Ectodermal cell (in vitro differentiated cells): ENCODE results near the gene ARHGAP23.

Source experiments
- H3K27ac ChIP-seq: 2 replicates; pipeline ENCODE4 v1.7.0; 2013; ENCODE audit warnings: mild to moderate bottlenecking, low read depth, low read length; ENCODE audit not compliant: insufficient read depth, poor library complexity, severe bottlenecking
- H3K27me3 ChIP-seq: 2 replicates; pipeline ENCODE4 v1.7.0; 2013; ENCODE audit warnings: mild to moderate bottlenecking, low read length; ENCODE audit not compliant: insufficient read depth, control insufficient read depth, poor library complexity, severe bottlenecking
- H3K36me3 ChIP-seq: one replicate; pipeline ENCODE4 v1.7.0; 2013; ENCODE audit warnings: low read length; ENCODE audit not compliant: control insufficient read depth, insufficient read depth
- H3K4me1 ChIP-seq: one replicate; pipeline ENCODE4 v1.7.0; 2013; ENCODE audit warnings: low read length; ENCODE audit not compliant: control insufficient read depth, insufficient read depth
- H3K4me3 ChIP-seq: 2 replicates; pipeline ENCODE4 v1.7.0; 2013; ENCODE audit warnings: low read depth, low read length, control low read depth; ENCODE audit not compliant: insufficient read depth
- H3K9me3 ChIP-seq: 2 replicates; pipeline ENCODE4 v1.7.0; 2013; ENCODE audit warnings: mild to moderate bottlenecking, low read length, moderate library complexity; ENCODE audit not compliant: control insufficient read depth
- whole genome bisulfite sequencing, 2 experiments: methylation state at CpG; one replicate each; pipeline ENCODE4 v1.1.7; 2013; ENCODE audit warnings: missing lambda C conversion rate in 2 of 2; 5-methylcytosine and 5-hydroxymethylcytosine counted together

The ARHGAP23 gene

DNA sequence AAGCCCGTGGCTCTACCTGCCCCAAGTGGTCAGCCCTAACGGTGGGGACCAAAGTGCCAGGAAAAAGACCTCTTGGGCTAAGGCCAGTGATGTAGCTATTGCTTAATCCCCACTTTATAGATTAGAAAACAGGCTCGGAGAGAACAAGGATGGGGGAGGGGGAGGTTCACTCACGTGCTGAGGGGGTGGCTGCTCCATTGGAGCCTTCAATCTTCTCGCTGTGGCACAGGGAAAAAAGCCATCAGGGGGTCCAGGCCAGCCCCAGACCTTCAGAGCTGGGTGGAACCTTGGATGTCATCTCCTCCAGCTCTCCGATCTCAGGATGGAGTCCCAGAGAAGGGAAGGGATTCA, 131.6 kb downstream of the ARHGAP23 start:
- H3K27me3 ChIP-seq: peaks cover 67% of the 10 kb centered on the region
- H3K9me3 ChIP-seq: no peaks in the 10 kb centered on the region
- H3K36me3 ChIP-seq: no peaks in the 10 kb centered on the region
- WGBS, 2 experiments: 13 to 16% methylated on average over 6 of the region's 6 CpGs
- H3K4me1 ChIP-seq: peaks cover 48% of the 10 kb centered on the region
- no peak overlapping the region for H3K27ac ChIP-seq
- no peak overlapping the region for H3K4me3 ChIP-seq

DNA sequence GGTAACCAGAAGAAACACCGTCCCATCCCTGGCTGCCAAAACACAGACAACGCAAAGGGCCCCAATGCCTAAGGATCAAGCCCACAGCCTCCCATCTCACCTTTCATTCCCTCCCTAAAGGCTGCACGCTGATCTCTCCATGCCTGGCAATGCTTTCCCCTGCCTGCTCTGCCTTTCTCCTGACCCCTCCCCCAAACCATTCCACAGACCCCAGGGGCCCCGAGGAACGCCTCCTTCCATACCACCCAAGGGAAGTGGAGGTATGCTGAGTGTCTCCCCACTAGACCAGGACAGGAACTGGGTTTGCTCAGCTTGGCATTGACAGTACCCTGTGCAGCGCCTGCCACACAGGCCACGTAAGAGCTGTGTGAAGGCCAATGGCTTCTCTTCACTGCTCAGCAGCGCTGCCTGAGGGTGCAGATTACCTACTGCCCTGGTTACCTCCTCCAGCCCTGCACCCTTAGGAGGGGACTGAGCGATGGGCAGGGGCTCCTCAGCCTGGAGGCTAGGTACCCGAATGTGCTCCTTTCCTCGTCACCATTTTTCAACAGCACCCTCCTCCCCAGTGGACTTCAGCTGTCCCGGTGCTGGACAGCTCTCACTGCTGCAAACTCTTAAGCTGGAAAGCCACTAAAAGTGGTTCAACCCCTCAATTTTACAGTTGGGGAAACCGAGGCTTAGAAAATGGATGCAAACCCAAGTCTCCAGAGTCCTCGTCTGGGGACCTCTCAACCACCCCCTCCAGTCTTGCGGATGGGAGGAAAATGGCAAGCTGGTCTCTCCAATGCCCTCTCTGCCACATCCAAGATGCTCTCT, 132.4 kb downstream of the ARHGAP23 start:
- no peak overlapping the region for H3K27ac ChIP-seq
- peaks cover 55% of the 10 kb centered on the region for H3K4me1 ChIP-seq
- no peaks in the 10 kb centered on the region for H3K9me3 ChIP-seq
- no peak overlapping the region for H3K4me3 ChIP-seq
- no peaks in the 10 kb centered on the region for H3K36me3 ChIP-seq
- H3K27me3 ChIP-seq: peaks cover 76% of the 10 kb centered on the region
- WGBS, 2 experiments: 27 to 33% methylated on average over 15 of the region's 15 CpGs

DNA sequence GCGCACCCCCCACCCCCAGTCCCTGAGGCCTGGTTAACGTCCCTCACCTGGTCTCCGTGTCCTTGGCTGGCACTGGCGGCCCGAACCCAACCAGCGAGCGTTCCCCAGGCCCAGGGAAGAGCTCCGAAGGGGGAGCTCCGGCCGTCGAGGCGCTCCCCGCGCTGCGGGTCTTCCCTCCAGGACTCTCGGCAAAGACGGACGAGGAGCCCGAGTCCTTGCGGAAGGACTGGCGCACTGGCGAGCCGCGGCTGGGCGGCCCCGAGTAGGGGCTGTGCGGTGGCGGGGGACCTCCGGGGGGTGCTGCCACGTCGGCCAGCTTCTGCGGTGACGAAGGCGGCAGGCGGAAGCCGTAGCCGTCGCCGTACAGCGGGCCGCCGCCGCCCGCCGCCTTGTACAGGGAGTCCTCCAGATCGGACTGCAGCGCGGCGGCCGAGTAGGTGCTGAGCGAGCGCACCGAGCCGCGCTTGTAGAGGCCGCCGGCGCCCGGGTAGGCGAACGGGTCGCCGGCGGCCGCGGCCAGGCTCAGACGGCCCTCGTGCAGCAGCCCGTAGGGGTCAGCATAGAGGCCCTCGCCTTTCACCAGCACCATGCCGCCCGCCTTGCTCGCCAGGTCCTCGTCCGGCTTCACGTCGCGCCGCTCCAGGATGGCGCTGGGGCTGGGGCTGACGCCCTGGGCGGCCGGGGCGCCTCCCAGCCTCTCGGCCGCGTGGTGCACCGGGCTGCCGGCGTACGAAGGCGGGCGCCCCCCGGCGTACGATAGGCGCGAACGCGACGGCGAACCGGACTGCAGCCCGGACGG, 133.4 kb downstream of the ARHGAP23 start:
- H3K27ac ChIP-seq: no peak overlapping the region
- H3K9me3 ChIP-seq: no peaks in the 10 kb centered on the region
- no peaks in the 10 kb centered on the region for H3K36me3 ChIP-seq
- 8 to 9% methylated on average over 105 of the region's 105 CpGs for WGBS, 2 experiments
- peaks cover 85% of the 10 kb centered on the region for H3K27me3 ChIP-seq
- H3K4me3 ChIP-seq: no peak overlapping the region
- peaks cover 63% of the 10 kb centered on the region for H3K4me1 ChIP-seq
